Heart right ventricle (tissue), 16 donors: ENCODE results near the gene SLC2A4RG. TPM values are rescaled to one million over a fixed set of nuclear protein-coding genes. Genes with fewer than 3 reads are reported as not detected.

ENCODE experiments used
- ATAC-seq, 8 donors: fragments of 200-7000 bp; cut with Tn5 transposase; one replicate each; pipeline ENCODE4 v1.9.1; 2020; ENCODE audit warnings: mild to moderate bottlenecking in 8 of 8, moderate library complexity in 8 of 8, moderate number of reproducible peaks in 1 of 8
- DNase-seq, 2 donors: peaks; one replicate each; pipeline ENCODE4 v3.0.0-alpha.2; 2020
- H3K27ac ChIP-seq, 10 donors: fragments of 200-600 bp; sonication (generic) in 2 of 10; one replicate each; pipeline versions ENCODE4 v1.5.0 to v1.8.0; 2020 to 2022; ENCODE audit warnings: mild to moderate bottlenecking in 3 of 10
- H3K27me3 ChIP-seq, 7 donors: fragments of 200-600 bp; one replicate each; pipeline ENCODE4 v1.8.0; 2021 to 2022; ENCODE audit warnings: mild to moderate bottlenecking in 2 of 7
- H3K36me3 ChIP-seq, 9 donors: fragments of 200-600 bp; sonication (generic) in 1 of 9; one replicate each; pipeline versions ENCODE4 v1.5.0 to v1.8.0; 2020 to 2022; ENCODE audit warnings: mild to moderate bottlenecking in 2 of 9
- H3K4me1 ChIP-seq, 9 donors: fragments of 200-600 bp; sonication (generic) in 1 of 9; one replicate each; pipeline versions ENCODE4 v1.5.0 to v1.8.0; 2020 to 2022; ENCODE audit warnings: mild to moderate bottlenecking in 4 of 9
- H3K4me3 ChIP-seq, 10 donors: fragments of 200-600 bp; sonication (generic) in 2 of 10; one replicate each; pipeline versions ENCODE4 v1.5.0 to v1.8.0; 2020 to 2022; ENCODE audit warnings: mild to moderate bottlenecking in 7 of 10, moderate library complexity in 2 of 10
- H3K9me3 ChIP-seq, 11 donors: fragments of 200-600 bp in 10 of 11; sonication (generic) in 2 of 11; one replicate each; pipeline versions ENCODE4 v1.5.0 to v1.8.0; 2013 to 2022; ENCODE audit warnings: mild to moderate bottlenecking in 2 of 11, control low read depth in 1 of 11, moderate library complexity in 1 of 11
- WGBS, 2 donors: extraction: QIAGEN DNeasy Blood & Tissue Kit; methylation state at CpG; one replicate each; pipeline ENCODE4 v1.1.7; 2013; ENCODE audit warnings: inconsistent platforms in 1 of 2; 5-methylcytosine and 5-hydroxymethylcytosine counted together
- intact Hi-C, 10 donors: fragments of 100-400 bp; cut with DNase I; formaldehyde crosslinking; loops; one replicate each; pipeline versions ENCODE4 v1.11.1 to v1.14.2; 2022
- polyA plus RNA-seq, 2 donors: library from polyadenylated mRNA; stranded (reverse); fragments of 200-250 nt; gene quantifications; one replicate each; pipeline ENCODE4 v1.2.3, GENCODE V29; 2013
- total RNA-seq, 10 donors: library from RNA; stranded (reverse); fragmentation: NEBNext Ultra II Directional in 3 of 10; extraction: Animal tissue kit (Norgen Biotek cat#: 25700) in 3 of 10; gene quantifications; one replicate each; pipeline versions ENCODE4 v1.2.1 to v1.2.4, GENCODE V29; 2021 to 2023
- TF ChIP-seq, protein P1 (sequence below), 9 donors: fragments of 200-600 bp; sonication (generic) in 2 of 9; IDR thresholded peaks; one replicate each; pipeline versions ENCODE4 v1.5.0 to v1.8.0; 2021 to 2022; ENCODE audit warnings: antibody characterized with exemption in 9 of 9, mild to moderate bottlenecking in 5 of 9, moderate library complexity in 1 of 9
- donor health status: Arrhythmogenic right ventricular cardiomyopathy.
- donor health status: ischemic (EF 13 %, LVEDD 7.1; RV severe dilation, severe dysfunction).
- donor health status: healthy with polysubstance abuse.
- donor health status: DM: no; HTN: yes; CAD: no.
- donor health status: DM: no; HTN: no; CAD: no.
- donor health status: ischemic (EF 25% LVEDD 6.9; RV normal size, moderate dysfunction).
- donor health status: ischemic (EF 25% LVEDD 5.7; RV mildly dilated, moderate dysfunction).
- donor health status: healthy.
- donor health status: DM: yes; HTN: yes; CAD: no.
- donor health status: Ischemic cardiomyopathy.
- donor health status: ischemic (EF 35%, LVEDD 5.7; RV mildly dilated, moderate dysfunction).
- donor health status: nonischemic (EF 11% LVEDD 7.7; RV severe dilation, severe dysfunction).
- donor health status: DM: yes; HTN: yes; CAD: no.
- donor health status: PGD.
- donor health status: ischemic (EF 29% LVEDD 5.4; RV normal size, mild dysfunction).
- donor health status: nonischemic (EF 23%, LVEDD 6.1; RV moderate dilation, normal function).

SLC2A4RG gene
- total and polyA plus RNA-seq, 12 donors, result 36.3 to 114 (median 76.8) TPM

DNA sequence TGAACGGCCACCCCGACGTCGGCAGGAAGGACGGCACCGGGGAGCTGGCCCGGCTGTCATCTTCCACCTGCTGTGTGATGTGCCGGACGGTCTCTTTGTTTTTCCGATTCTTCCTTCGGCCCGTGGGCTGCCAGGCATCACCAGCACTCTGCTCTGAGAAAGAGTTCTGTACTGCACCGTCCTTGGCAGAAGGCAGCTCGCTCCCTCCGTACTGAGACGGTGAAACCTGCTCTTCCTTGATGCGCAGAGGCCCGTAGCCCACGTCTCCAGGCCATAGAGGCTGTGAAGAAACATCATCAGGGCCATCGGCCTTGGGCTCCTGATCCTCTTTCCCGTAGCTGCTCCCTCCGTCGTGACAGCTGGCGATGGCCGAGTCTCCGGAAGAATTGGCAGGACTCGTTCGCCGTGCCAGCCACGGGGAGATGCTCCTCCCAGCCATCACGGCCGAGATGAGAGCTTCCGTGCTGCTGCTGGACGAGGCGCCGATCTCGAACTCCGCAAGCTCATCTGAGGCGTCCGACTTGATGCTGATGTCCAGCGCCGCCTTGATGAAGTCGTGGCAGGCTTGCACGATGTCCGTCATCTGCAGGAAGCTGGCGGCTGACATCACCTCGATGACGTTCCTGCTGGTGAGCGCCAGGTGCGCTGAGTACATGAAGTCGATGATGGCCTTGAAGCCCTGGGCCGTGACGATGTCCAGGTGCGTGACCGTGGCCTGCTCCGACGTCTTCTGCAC, 50.4 kb downstream of the SLC2A4RG start:
- no peak for DNase-seq
- no peak for ATAC-seq
- Histone ChIP-seq H3K27me3 (no peaks in the 10 kb centered on the region), H3K4me3 (no peak overlapping the region), H3K9me3 (no peaks in the 10 kb centered on the region), H3K27ac (peak overlapping the region in 8 of 10 donors; percentile 15 to 95 (median 70)), H3K36me3 (peaks cover 0 to 41% (median 21%) of the 10 kb centered on the region in 9 donors), H3K4me1 (peaks cover 28 to 83% (median 62%) of the 10 kb centered on the region in 9 donors)
- WGBS, 2 donors, result 89 to 90% methylated on average over 57 of the region's 57 CpGs
- intact Hi-C loops, result loop anchor here (5.0 to 10.0 kb wide), 5 partner anchors 32 to 185 kb away; partner anchors contain the start of genes ABHD16B (in 6 of the 10), SAMD10 (in 2 of the 10) and TPD52L2 (in 2 of the 10)
- TF ChIP-seq, protein P1, sequence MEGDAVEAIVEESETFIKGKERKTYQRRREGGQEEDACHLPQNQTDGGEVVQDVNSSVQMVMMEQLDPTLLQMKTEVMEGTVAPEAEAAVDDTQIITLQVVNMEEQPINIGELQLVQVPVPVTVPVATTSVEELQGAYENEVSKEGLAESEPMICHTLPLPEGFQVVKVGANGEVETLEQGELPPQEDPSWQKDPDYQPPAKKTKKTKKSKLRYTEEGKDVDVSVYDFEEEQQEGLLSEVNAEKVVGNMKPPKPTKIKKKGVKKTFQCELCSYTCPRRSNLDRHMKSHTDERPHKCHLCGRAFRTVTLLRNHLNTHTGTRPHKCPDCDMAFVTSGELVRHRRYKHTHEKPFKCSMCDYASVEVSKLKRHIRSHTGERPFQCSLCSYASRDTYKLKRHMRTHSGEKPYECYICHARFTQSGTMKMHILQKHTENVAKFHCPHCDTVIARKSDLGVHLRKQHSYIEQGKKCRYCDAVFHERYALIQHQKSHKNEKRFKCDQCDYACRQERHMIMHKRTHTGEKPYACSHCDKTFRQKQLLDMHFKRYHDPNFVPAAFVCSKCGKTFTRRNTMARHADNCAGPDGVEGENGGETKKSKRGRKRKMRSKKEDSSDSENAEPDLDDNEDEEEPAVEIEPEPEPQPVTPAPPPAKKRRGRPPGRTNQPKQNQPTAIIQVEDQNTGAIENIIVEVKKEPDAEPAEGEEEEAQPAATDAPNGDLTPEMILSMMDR (IDR thresholded peaks at IDR 0.05), result no peak

DNA sequence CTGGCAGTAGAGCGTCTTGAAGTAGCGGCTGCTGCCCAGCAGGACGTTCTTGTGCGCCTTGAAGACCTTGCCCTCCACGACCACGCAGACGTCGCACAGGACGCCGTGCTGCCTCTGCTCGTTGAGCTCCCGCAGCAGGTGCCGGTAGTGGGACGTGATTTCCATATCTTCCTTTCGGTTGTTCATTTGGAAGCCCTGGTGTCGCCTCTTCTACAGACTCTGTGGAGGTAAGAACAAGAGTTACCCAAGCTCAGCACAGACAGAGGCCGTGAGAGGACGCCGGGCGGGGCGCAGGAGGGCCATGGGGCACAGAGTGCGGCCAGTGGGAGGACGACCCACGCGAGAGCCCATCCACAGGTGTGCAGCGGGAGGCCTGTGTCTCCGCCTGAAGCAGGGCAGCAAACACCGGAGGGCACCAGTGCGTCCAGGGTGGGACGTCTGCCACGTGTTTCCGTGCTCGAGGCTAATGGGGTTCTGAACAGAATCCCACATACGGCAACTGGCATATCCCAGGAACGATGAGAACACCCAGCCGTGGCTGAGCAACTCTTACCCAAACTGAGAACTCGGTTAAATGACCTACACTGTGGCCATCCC, 51.1 kb downstream of the SLC2A4RG start:
- TF ChIP-seq, protein P1 (IDR thresholded peaks at IDR 0.05), result no peak
- Histone ChIP-seq H3K9me3 (no peaks in the 10 kb centered on the region), H3K4me3 (no peak overlapping the region), H3K27me3 (peaks cover 0 to 3% (median 0%) of the 10 kb centered on the region in 7 donors), H3K4me1 (peaks cover 27 to 78% (median 63%) of the 10 kb centered on the region in 9 donors), H3K36me3 (peaks cover 0 to 45% (median 21%) of the 10 kb centered on the region in 9 donors), H3K27ac (peak overlapping the region in 7 of 10 donors; percentile 74 to 84 (median 78))
- intact Hi-C loops, result loop anchor here in 1 of 10 donors (5.0 kb wide), 1 partner anchor 37 kb away; no protein-coding TSS in a partner anchor
- no peak for ATAC-seq
- 94 to 95% methylated on average over 37 of the region's 37 CpGs for WGBS, 2 donors
- no peak for DNase-seq

DNA sequence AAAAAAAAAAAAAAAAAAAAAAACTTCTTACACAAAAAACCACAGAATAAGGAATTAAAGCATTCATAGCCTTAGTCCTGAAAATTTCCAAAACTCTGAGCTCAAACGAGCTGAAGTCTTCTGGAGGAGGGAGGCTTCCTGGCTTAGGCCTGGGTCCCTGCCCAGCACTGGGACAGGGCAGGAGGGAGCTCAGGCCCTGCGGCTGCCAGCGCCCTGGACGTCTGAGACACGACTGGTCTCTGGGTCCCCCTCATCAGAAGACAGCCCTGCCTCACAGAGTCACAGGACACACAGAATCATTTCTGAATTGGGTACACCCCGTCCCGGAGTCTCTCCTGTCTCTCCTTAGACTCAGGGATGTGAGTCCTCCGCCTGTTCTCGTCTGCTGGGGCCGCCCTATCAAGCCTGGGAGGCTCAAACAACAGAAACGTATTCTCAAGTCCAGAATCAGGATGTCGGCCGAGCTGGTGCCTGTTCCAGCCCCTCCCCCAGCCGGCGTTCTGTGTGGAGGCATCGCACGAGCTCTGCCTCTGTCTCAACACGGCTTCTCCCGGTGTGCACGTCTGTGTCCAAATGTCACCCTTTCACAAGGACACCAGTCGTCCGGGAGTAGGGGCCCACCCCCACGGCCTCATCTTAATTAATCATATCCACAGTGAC, 52.1 kb downstream of the SLC2A4RG start:
- peak overlapping the region; percentile 22 to 84 (median 77) for H3K27ac ChIP-seq
- WGBS, 2 donors, result 10 to 22% methylated on average over 23 of the region's 23 CpGs
- DNase-seq (peak; percentile 64 to 66), ATAC-seq (peak in 7 of 8 donors; percentile 19 to 55 (median 37))
- H3K27me3 ChIP-seq, result peaks cover 0 to 4% (median 0%) of the 10 kb centered on the region in 7 donors
- peaks cover 0 to 45% (median 21%) of the 10 kb centered on the region in 9 donors for H3K36me3 ChIP-seq
- TF ChIP-seq, protein P1 (IDR thresholded peaks at IDR 0.05), result no peak
- intact Hi-C loops, result loop anchor here in 1 of 10 donors (5.0 kb wide), 1 partner anchor 36 kb away; no protein-coding TSS in a partner anchor
- no peaks in the 10 kb centered on the region for H3K9me3 ChIP-seq
- H3K4me3 ChIP-seq, result peak overlapping the region in 2 of 10 donors; percentile 12 to 15
- peaks cover 18 to 74% (median 54%) of the 10 kb centered on the region in 9 donors for H3K4me1 ChIP-seq

DNA sequence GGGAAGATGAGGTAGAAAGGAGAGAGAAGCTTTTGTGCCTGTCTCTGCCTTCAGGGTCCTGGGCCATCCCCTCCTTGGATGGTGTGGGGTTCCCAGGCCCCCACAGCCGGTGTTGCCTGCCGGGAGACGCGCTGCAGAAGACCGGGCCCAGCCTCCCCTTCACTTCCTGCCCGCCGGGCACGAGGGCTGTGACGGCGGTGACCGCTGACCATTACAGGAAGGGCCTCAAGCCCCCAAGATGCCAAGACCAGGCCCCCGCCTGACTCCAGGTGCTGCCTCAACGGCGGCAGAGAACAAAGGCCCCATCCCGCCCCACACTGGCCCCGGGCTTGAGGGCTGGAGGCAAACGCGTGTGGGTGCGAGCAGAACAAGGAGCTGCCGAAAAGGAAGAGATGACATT, 53.3 kb downstream of the SLC2A4RG start:
- Histone ChIP-seq H3K9me3 (no peaks in the 10 kb centered on the region), H3K36me3 (peaks cover 0 to 38% (median 18%) of the 10 kb centered on the region in 9 donors), H3K4me3 (no peak overlapping the region), H3K27ac (peak overlapping the region in 5 of 10 donors; percentile 16 to 84 (median 76)), H3K27me3 (peaks cover 0 to 4% (median 0%) of the 10 kb centered on the region in 7 donors), H3K4me1 (peaks cover 6 to 62% (median 41%) of the 10 kb centered on the region in 9 donors)
- DNase-seq, result no peak
- ATAC-seq, result peak in 4 of 8 donors; percentile 6 to 23 (median 18)
- intact Hi-C loops, result loop anchor here in 1 of 10 donors (5.0 kb wide), 1 partner anchor 34 kb away; no protein-coding TSS in a partner anchor
- 61 to 67% methylated on average over 20 of the region's 20 CpGs for WGBS, 2 donors
- TF ChIP-seq, protein P1 (IDR thresholded peaks at IDR 0.05), result no peak
